HG03097 (cell line): ENCODE data around the gene DRGX.

Experiments used
- ATAC-seq: cut with Tn5 transposase; IDR thresholded peaks from one replicate; pipeline ENCODE4 v1.9.1; 2021; ENCODE audit not compliant: unreplicated experiment, low FRiP score

The DRGX gene

GRCh38 chr10:49364051-49364450, 31.8 kb downstream of the DRGX start:
- ATAC-seq: no peak

- no peak for ATAC-seq
Observed at GRCh38 chr10:49363309-49364031, 32.4 kb downstream of the DRGX start.

GRCh38 chr10:49362596-49363260, 33.2 kb downstream of the DRGX start:
- ATAC-seq: peak; percentile 66

- ATAC-seq: no peak
Observed at GRCh38 chr10:49361735-49362568, 33.9 kb downstream of the DRGX start.

GRCh38 chr10:49361178-49361554, 34.7 kb downstream of the DRGX start:
- no peak for ATAC-seq

GRCh38 chr10:49360271-49361177, 35.4 kb downstream of the DRGX start:
- ATAC-seq: no peak

- ATAC-seq: no peak
Observed at GRCh38 chr10:49359349-49360270, 36.3 kb downstream of the DRGX start.

GRCh38 chr10:49357910-49358309, 38.0 kb downstream of the DRGX start:
- no peak for ATAC-seq

- ATAC-seq: no peak
Observed at GRCh38 chr10:49356944-49357343, 38.9 kb downstream of the DRGX start.

GRCh38 chr10:49356181-49356580, 39.7 kb downstream of the DRGX start:
- ATAC-seq: no peak

- no peak for ATAC-seq
Observed at GRCh38 chr10:49355221-49355620, 40.7 kb downstream of the DRGX start.

GRCh38 chr10:49354593-49354992, 41.3 kb downstream of the DRGX start:
- ATAC-seq: no peak

GRCh38 chr10:49353895-49354566, 41.9 kb downstream of the DRGX start:
- no peak for ATAC-seq

GRCh38 chr10:49353026-49353894, 42.6 kb downstream of the DRGX start:
- ATAC-seq: no peak

GRCh38 chr10:49352323-49352722, 43.6 kb downstream of the DRGX start:
- ATAC-seq: no peak

GRCh38 chr10:49351669-49352068, 44.2 kb downstream of the DRGX start:
- no peak for ATAC-seq

- no peak for ATAC-seq
Observed at GRCh38 chr10:49350846-49351532, 44.9 kb downstream of the DRGX start.
